Right kidney (tissue), 1 donor: ENCODE measurements around the gene TDRD7.
A peak's percentile ranks its signal among the peaks of the same experiment; 100 is the strongest.

Experiments
- DNase-seq: peaks from one replicate; pipeline ENCODE4 v3.0.0-alpha.2; 2016

TDRD7 gene

GRCh38 chr9:97527626-97528528, 116.0 kb downstream of the TDRD7 start:
- peak; percentile 23 for DNase-seq

- peak; percentile 44 for DNase-seq
Observed at GRCh38 chr9:97528529-97529230, 116.8 kb downstream of the TDRD7 start.

GRCh38 chr9:97529363-97530076, 117.6 kb downstream of the TDRD7 start:
- no peak for DNase-seq

- no peak for DNase-seq
Observed at GRCh38 chr9:97531888-97532376, 120.0 kb downstream of the TDRD7 start.

GRCh38 chr9:97534185-97534584, 122.3 kb downstream of the TDRD7 start:
- no peak for DNase-seq

- DNase-seq = no peak
Observed at GRCh38 chr9:97534961-97535594, 123.2 kb downstream of the TDRD7 start.

- DNase-seq = no peak
Observed at GRCh38 chr9:97535771-97536170, 123.9 kb downstream of the TDRD7 start.

- DNase-seq = no peak
Observed at GRCh38 chr9:97536480-97536879, 124.6 kb downstream of the TDRD7 start.

- no peak for DNase-seq
Observed at GRCh38 chr9:97543561-97543960, 131.7 kb downstream of the TDRD7 start.

- DNase-seq = no peak
Observed at GRCh38 chr9:97545486-97545885, 133.6 kb downstream of the TDRD7 start.
